DOHH2 (cell line): Measurements from ENCODE around the gene CADPS2.

Experiments
- H3F3A ChIP-seq: fragments of 200-600 bp; sonication (generic), shearing (Covaris generic); 2 replicates; pipeline ENCODE4 v1.6.0; 2016; ENCODE audit warnings: antibody characterized with exemption, mild to moderate bottlenecking; ENCODE audit not compliant: control insufficient read depth, insufficient read depth
- H3K27ac ChIP-seq: fragments of 200-600 bp; sonication (generic); 2 replicates; pipeline ENCODE4 v1.5.1; 2014; ENCODE audit warnings: low read depth, mild to moderate bottlenecking, low read length, moderate library complexity
- H3K27me3 ChIP-seq: fragments of 200-600 bp; sonication (generic); 2 replicates; pipeline ENCODE4 v1.6.1; 2014; ENCODE audit warnings: mild to moderate bottlenecking, low read length, mixed read lengths; ENCODE audit not compliant: control insufficient read depth
- H3K36me3 ChIP-seq: fragments of 200-600 bp; sonication (generic); 2 replicates; pipeline ENCODE4 v1.6.1; 2014; ENCODE audit warnings: mild to moderate bottlenecking, low read length, moderate library complexity, mixed read lengths; ENCODE audit not compliant: control insufficient read depth
- H3K4me1 ChIP-seq: fragments of 200-600 bp; sonication (generic); 2 replicates; pipeline ENCODE4 v1.6.1; 2014; ENCODE audit warnings: mild to moderate bottlenecking, low read length, mixed read lengths; ENCODE audit not compliant: control insufficient read depth
- H3K4me2 ChIP-seq: fragments of 200-600 bp; sonication (generic); 2 replicates; pipeline ENCODE4 v1.6.0; 2014; ENCODE audit warnings: mild to moderate bottlenecking, low read length, moderate library complexity
- H3K4me3 ChIP-seq: fragments of 200-600 bp; sonication (generic); 2 replicates; pipeline ENCODE4 v1.5.1; 2014; ENCODE audit warnings: mild to moderate bottlenecking, low read length, mixed read lengths
- H3K79me2 ChIP-seq: fragments of 200-600 bp; sonication (generic); 2 replicates; pipeline ENCODE4 v1.6.1; 2014; ENCODE audit warnings: mild to moderate bottlenecking, low read length, mixed read lengths; ENCODE audit not compliant: control insufficient read depth
- H3K9me2 ChIP-seq: fragments of 200-600 bp; sonication (generic); replicated peaks from 2 replicates; pipeline ENCODE4 v1.6.1; 2014; ENCODE audit warnings: mild to moderate bottlenecking, low read length, mixed read lengths; ENCODE audit not compliant: control insufficient read depth
- H3K9me3 ChIP-seq: fragments of 200-600 bp; sonication (generic); 2 replicates; pipeline ENCODE4 v1.6.1; 2014; ENCODE audit warnings: antibody characterized with exemption, low read length, mixed read lengths; ENCODE audit not compliant: control insufficient read depth, insufficient read depth
- H4K20me1 ChIP-seq: fragments of 200-600 bp; sonication (generic); 2 replicates; pipeline ENCODE4 v1.6.0; 2014; ENCODE audit warnings: low read depth, mild to moderate bottlenecking, antibody characterized with exemption, low read length, moderate library complexity; ENCODE audit not compliant: control insufficient read depth, insufficient read depth
- EZH2phosphoT487 ChIP-seq: fragments of 200-600 bp; sonication (generic); IDR thresholded peaks from 2 replicates; pipeline ENCODE4 v1.6.1; 2017; ENCODE audit warnings: borderline replicate concordance, mild to moderate bottlenecking, antibody characterized with exemption, low read length, moderate library complexity, mixed read lengths
- TF ChIP-seq, protein P1 (sequence below): fragments of 200-600 bp; sonication (generic); IDR thresholded peaks from one replicate; pipeline ENCODE4 v1.5.1; 2014; ENCODE audit warnings: antibody characterized with exemption, mild to moderate bottlenecking, low read depth, low read length; ENCODE audit not compliant: poor library complexity, severe bottlenecking

The CADPS2 gene

GRCh38 chr7:122448893-122449589 lies 437.2 kb downstream of the CADPS2 start:
- no peak overlapping the region for H3K27ac ChIP-seq
- no peaks in the 10 kb centered on the region for H3K4me1 ChIP-seq
- no peaks in the 10 kb centered on the region for H3K9me2 ChIP-seq
- TF ChIP-seq, protein P1, sequence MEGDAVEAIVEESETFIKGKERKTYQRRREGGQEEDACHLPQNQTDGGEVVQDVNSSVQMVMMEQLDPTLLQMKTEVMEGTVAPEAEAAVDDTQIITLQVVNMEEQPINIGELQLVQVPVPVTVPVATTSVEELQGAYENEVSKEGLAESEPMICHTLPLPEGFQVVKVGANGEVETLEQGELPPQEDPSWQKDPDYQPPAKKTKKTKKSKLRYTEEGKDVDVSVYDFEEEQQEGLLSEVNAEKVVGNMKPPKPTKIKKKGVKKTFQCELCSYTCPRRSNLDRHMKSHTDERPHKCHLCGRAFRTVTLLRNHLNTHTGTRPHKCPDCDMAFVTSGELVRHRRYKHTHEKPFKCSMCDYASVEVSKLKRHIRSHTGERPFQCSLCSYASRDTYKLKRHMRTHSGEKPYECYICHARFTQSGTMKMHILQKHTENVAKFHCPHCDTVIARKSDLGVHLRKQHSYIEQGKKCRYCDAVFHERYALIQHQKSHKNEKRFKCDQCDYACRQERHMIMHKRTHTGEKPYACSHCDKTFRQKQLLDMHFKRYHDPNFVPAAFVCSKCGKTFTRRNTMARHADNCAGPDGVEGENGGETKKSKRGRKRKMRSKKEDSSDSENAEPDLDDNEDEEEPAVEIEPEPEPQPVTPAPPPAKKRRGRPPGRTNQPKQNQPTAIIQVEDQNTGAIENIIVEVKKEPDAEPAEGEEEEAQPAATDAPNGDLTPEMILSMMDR = no peak
- TF ChIP-seq EZH2phosphoT487 = no peak
- no peak overlapping the region for H3K4me2 ChIP-seq
- H3K79me2 ChIP-seq = no peaks in the 10 kb centered on the region
- no peaks in the 10 kb centered on the region for H3F3A ChIP-seq
- H3K9me3 ChIP-seq = no peaks in the 10 kb centered on the region
- H3K4me3 ChIP-seq = no peak overlapping the region
- no peaks in the 10 kb centered on the region for H3K36me3 ChIP-seq
- H4K20me1 ChIP-seq = no peaks in the 10 kb centered on the region
- no peaks in the 10 kb centered on the region for H3K27me3 ChIP-seq

- Histone ChIP-seq H3K4me1 (no peaks in the 10 kb centered on the region), H3K27me3 (no peaks in the 10 kb centered on the region), H3F3A (no peaks in the 10 kb centered on the region), H3K79me2 (no peaks in the 10 kb centered on the region), H4K20me1 (no peaks in the 10 kb centered on the region), H3K9me2 (no peaks in the 10 kb centered on the region), H3K4me3 (no peak overlapping the region), H3K27ac (no peak overlapping the region), H3K9me3 (no peaks in the 10 kb centered on the region), H3K4me2 (no peak overlapping the region), H3K36me3 (no peaks in the 10 kb centered on the region)
- TF ChIP-seq EZH2phosphoT487 = no peak
- TF ChIP-seq, protein P1 = no peak
These were observed 443.3 kb downstream of the CADPS2 start for GRCh38 chr7:122442929-122443328.

- Histone ChIP-seq H3K9me2 (no peaks in the 10 kb centered on the region), H3K27ac (no peak overlapping the region)
- TF ChIP-seq, protein P1 = no peak
- TF ChIP-seq EZH2phosphoT487 = no peak
These were observed 447.8 kb downstream of the CADPS2 start for GRCh38 chr7:122438492-122438891.

More at GRCh38 chr7:122438492-122438891, 447.8 kb downstream of the CADPS2 start:
- Histone ChIP-seq H3K27me3 (no peaks in the 10 kb centered on the region), H4K20me1 (no peaks in the 10 kb centered on the region), H3K36me3 (no peaks in the 10 kb centered on the region), H3K9me3 (no peaks in the 10 kb centered on the region), H3K4me2 (no peak overlapping the region), H3K79me2 (no peaks in the 10 kb centered on the region), H3F3A (no peaks in the 10 kb centered on the region), H3K4me1 (no peaks in the 10 kb centered on the region), H3K4me3 (no peak overlapping the region)
